Endothelial cell of umbilical vein (primary cell): ENCODE measurements around the gene SPTLC3. TPM values are rescaled to one million over a fixed set of nuclear protein-coding genes. Genes with fewer than 3 reads are reported as not detected.

Source experiments
- BruUV-seq: library from RNA; stranded (reverse); fragments of 400-500 nt; replicated peaks from 2 replicates; lab custom pipeline; 2021; lab: Mats Ljungman, UMichigan
- CTCF ChIA-PET: fragments of 300-600, 350-600 bp; sonication (Branson Sonifier 250); formaldehyde crosslinking; loops from one replicate; lab custom pipeline; 2021; ENCODE audit warnings: antibody characterized with exemption, inconsistent platforms; lab: Charles Lee
- POLR2A ChIA-PET: fragments of 300-600, 350-600 bp; sonication (Branson Sonifier 250); formaldehyde crosslinking; loops from one replicate; lab custom pipeline; 2021; ENCODE audit warnings: antibody characterized with exemption, inconsistent platforms; lab: Charles Lee
- DNase-seq: peaks from one replicate; pipeline ENCODE4 v3.0.0-alpha.2; 2011; ENCODE audit warnings: low read depth, low spot score
- FAIRE-seq: peaks from 2 replicates; lab custom pipeline; 2011; peaks lifted over from hg19 to GRCh38; lab: Jason Lieb, UNC
- H2AFZ ChIP-seq: 2 replicates; pipeline ENCODE4 v1.6.0; 2012; ENCODE audit warnings: low read depth, low read length, control low read depth, inconsistent platforms
- H3K27ac ChIP-seq: 2 replicates; pipeline ENCODE4 v1.5.1; 2011; ENCODE audit warnings: low read depth, mild to moderate bottlenecking, control low read depth, low read length, moderate library complexity; ENCODE audit not compliant: insufficient read depth
- H3K27me3 ChIP-seq, 2 experiments: 2 replicates each; pipeline versions ENCODE4 v1.6.0 to v1.6.1; 2011; ENCODE audit warnings: low read length in 2 of 2, mixed read lengths in 1 of 2; ENCODE audit not compliant: control insufficient read depth in 2 of 2, insufficient read depth in 2 of 2
- H3K36me3 ChIP-seq, 2 experiments: 2 replicates in 1 of 2; 3 replicates in 1 of 2; pipeline ENCODE4 v1.5.1; 2011; ENCODE audit warnings: low read length in 2 of 2, mild to moderate bottlenecking in 1 of 2, moderate library complexity in 1 of 2; ENCODE audit not compliant: control insufficient read depth in 2 of 2, insufficient read depth in 2 of 2; ENCODE audit errors: extremely low read depth in 1 of 2
- H3K4me1 ChIP-seq: 3 replicates; pipeline ENCODE4 v1.5.1; 2011; ENCODE audit warnings: mild to moderate bottlenecking, low read length; ENCODE audit not compliant: control insufficient read depth, insufficient read depth; ENCODE audit errors: extremely low read depth
- H3K4me2 ChIP-seq: 2 replicates; pipeline ENCODE4 v1.6.1; 2011; ENCODE audit warnings: low read length, control low read depth, mixed read lengths; ENCODE audit not compliant: insufficient read depth
- H3K4me3 ChIP-seq, 3 experiments: fragments of 200-600 bp in 1 of 3; sonication (generic), shearing (Covaris generic) in 1 of 3; replicated peaks in 1 of 3; 2 replicates each; pipeline ENCODE4 v1.5.1; 2011 to 2016; ENCODE audit warnings: control low read depth in 3 of 3, low read length in 3 of 3, mild to moderate bottlenecking in 2 of 3, inconsistent platforms in 1 of 3, low read depth in 1 of 3, moderate library complexity in 1 of 3; ENCODE audit not compliant: insufficient read depth in 1 of 3
- H3K79me2 ChIP-seq: 2 replicates; pipeline ENCODE4 v1.6.0; 2012; ENCODE audit warnings: low read length, inconsistent platforms; ENCODE audit not compliant: control insufficient read depth, insufficient read depth
- H3K9ac ChIP-seq: replicated peaks from 2 replicates; pipeline ENCODE3; 2011; ENCODE audit warnings: low read length, control low read depth; ENCODE audit not compliant: insufficient read depth; ENCODE audit errors: extremely low read depth
- H3K9me1 ChIP-seq: replicated peaks from 3 replicates; pipeline ENCODE4 v1.6.0; 2011; ENCODE audit warnings: mild to moderate bottlenecking, low read length; ENCODE audit not compliant: control insufficient read depth, insufficient read depth; ENCODE audit errors: extremely low read depth
- H3K9me3 ChIP-seq: replicated peaks from 2 replicates; pipeline ENCODE4 v1.5.1; 2012; ENCODE audit warnings: low read length, inconsistent platforms; ENCODE audit not compliant: control insufficient read depth, insufficient read depth
- H4K20me1 ChIP-seq: replicated peaks from 2 replicates; pipeline ENCODE3; 2011; ENCODE audit warnings: mild to moderate bottlenecking, low read length; ENCODE audit not compliant: control insufficient read depth, insufficient read depth; ENCODE audit errors: extremely low read depth
- EZH2 ChIP-seq: IDR thresholded peaks from 2 replicates; pipeline ENCODE4 v1.6.1; 2012; ENCODE audit warnings: borderline replicate concordance, low read depth, mild to moderate bottlenecking, moderate library complexity, low read length, inconsistent platforms; ENCODE audit not compliant: severe bottlenecking
- FOS ChIP-seq: IDR thresholded peaks from 2 replicates; pipeline ENCODE4 v1.6.1; 2011; ENCODE audit warnings: mild to moderate bottlenecking, low read length, moderate library complexity, borderline replicate concordance; ENCODE audit not compliant: insufficient read depth
- GATA2 ChIP-seq: IDR thresholded peaks from 2 replicates; pipeline ENCODE4 v1.7.0; 2011; ENCODE audit warnings: low read depth, mild to moderate bottlenecking, moderate library complexity, mixed read lengths, low read length; ENCODE audit not compliant: insufficient read length, insufficient read depth
- MYC ChIP-seq: IDR thresholded peaks from one replicate; pipeline ENCODE4 v1.6.1; 2011; ENCODE audit warnings: mild to moderate bottlenecking, low read depth, low read length
- dilution Hi-C: fragments of 300-500 bp; cut with MboI; formaldehyde crosslinking; loops from one replicate; pipeline ENCODE4 v1.15.0; 2019; ENCODE audit warnings: low sequenced_read_pairs; ENCODE audit not compliant: extremely low pct_ligation_motif_present
- intact Hi-C: fragments of 100-400 bp; cut with micrococcal nuclease; formaldehyde crosslinking; loops from one replicate; pipeline ENCODE4 v1.10.0; 2022
- polyA plus RNA-seq, 4 experiments: library from polyadenylated mRNA; depleted of rRNA in 3 of 4; stranded (reverse) in 3 of 4; unstranded in 1 of 4; fragments of >200 nt; gene quantifications; 2 replicates each; pipeline versions ENCODE4 v1.2.1 to v1.2.3, GENCODE V29; 2011 to 2012; ENCODE audit warnings: missing spikeins in 1 of 4
- total RNA-seq: library from RNA; stranded (reverse); gene quantifications from 2 replicates; pipeline ENCODE4 v1.2.3, GENCODE V29; 2021
- TF ChIP-seq, protein P1 (sequence below), 2 donors: IDR thresholded peaks; 1 replicate in 1 of 2; 2 replicates in 1 of 2; pipeline ENCODE4 v1.5.1; 2011; ENCODE audit warnings: low read length in 2 of 2, mild to moderate bottlenecking in 2 of 2, moderate library complexity in 2 of 2, control low read depth in 1 of 2, inconsistent platforms in 1 of 2, low read depth in 1 of 2; ENCODE audit not compliant: insufficient read depth in 1 of 2; ENCODE audit errors: extremely low read depth in 1 of 2

Gene SPTLC3
- total and polyA plus RNA-seq, 2 donors (not counting 3 experiments of a cell fraction or from before 2014, with no cell fraction given), result 0.29 to 0.35 TPM

DNA sequence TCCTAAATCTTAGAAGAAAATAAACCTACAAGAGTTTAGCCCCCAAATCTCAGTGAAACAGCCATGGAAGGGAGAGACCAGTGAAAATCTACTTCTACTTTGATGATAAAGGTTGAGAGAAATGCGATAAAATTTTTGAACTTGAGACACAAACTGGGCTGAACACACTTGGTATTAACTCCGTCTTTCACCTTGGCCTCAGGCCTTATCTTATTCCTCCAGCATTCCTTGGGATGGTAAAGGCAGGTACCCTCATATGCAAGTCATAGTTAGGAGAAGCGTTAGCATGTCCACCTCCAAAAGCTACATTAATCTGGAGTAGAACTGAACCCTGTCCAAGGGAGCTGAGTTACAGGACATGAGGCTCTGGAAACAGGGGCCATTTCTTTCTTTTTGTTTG lies 1.2 kb upstream of the SPTLC3 start:
- Histone ChIP-seq H2AFZ (no peak overlapping the region), H3K27ac (no peak overlapping the region), H3K9ac (no peak overlapping the region), H3K27me3 (peaks cover 4 to 12% of the 10 kb centered on the region in 2 experiments), H3K4me2 (no peak overlapping the region), H3K4me3 (no peak overlapping the region), H3K9me1 (no peaks in the 10 kb centered on the region), H3K36me3 (no peaks in the 10 kb centered on the region), H3K4me1 (no peaks in the 10 kb centered on the region), H3K9me3 (no peaks in the 10 kb centered on the region), H4K20me1 (no peaks in the 10 kb centered on the region), H3K79me2 (no peaks in the 10 kb centered on the region)
- intact Hi-C loops, result no loop called here
- dilution Hi-C loops, result no loop called here
- ChIA-PET CTCF (interaction anchor here (1.1 kb wide), 1 partner anchor 37 kb away, joined by 3 read pairs; no protein-coding TSS in a partner anchor), POLR2A (no interaction called here)
- FAIRE-seq (no peak), DNase-seq (no peak)
- TF ChIP-seq EZH2 (no peak), MYC (no peak), FOS (no peak), GATA2 (no peak)
- TF ChIP-seq, protein P1, sequence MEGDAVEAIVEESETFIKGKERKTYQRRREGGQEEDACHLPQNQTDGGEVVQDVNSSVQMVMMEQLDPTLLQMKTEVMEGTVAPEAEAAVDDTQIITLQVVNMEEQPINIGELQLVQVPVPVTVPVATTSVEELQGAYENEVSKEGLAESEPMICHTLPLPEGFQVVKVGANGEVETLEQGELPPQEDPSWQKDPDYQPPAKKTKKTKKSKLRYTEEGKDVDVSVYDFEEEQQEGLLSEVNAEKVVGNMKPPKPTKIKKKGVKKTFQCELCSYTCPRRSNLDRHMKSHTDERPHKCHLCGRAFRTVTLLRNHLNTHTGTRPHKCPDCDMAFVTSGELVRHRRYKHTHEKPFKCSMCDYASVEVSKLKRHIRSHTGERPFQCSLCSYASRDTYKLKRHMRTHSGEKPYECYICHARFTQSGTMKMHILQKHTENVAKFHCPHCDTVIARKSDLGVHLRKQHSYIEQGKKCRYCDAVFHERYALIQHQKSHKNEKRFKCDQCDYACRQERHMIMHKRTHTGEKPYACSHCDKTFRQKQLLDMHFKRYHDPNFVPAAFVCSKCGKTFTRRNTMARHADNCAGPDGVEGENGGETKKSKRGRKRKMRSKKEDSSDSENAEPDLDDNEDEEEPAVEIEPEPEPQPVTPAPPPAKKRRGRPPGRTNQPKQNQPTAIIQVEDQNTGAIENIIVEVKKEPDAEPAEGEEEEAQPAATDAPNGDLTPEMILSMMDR (IDR thresholded peaks at IDR 0.05; ENCODE audit: extremely low read depth in 1 of 2, insufficient read depth in 1 of 2, low read depth in 1 of 2, low read length in 2 of 2), result no peak
- no TSS peak for BruUV-seq
